ENCODE measurements around the gene COX5B.

Gene COX5B

DNA sequence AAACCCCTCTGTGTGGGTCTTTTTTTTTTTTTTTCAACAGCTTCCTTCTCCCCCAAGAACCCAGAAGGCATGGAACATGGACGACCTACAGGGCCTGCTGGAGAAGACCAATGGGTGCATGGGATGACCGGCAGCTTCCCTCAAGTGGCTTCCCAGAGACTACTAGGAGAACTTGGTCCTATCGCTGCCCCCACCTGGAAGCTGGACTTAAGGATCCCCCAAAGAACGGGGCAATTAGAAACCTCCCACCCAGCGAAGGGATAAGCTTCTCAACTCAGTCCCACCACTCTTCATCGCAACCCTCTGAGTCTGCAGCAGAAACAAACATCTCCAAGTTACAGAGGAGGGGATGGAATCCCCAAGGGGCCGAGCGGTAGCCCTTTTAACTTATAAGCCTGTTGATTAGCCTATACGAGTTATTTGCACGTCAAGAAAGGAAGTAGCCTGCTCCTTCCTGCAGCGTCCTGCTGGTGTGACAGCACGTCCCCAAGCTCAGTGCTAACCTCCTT is 16.6 kb downstream of the COX5B start (continued):
- TF ChIP-seq, protein P1, sequence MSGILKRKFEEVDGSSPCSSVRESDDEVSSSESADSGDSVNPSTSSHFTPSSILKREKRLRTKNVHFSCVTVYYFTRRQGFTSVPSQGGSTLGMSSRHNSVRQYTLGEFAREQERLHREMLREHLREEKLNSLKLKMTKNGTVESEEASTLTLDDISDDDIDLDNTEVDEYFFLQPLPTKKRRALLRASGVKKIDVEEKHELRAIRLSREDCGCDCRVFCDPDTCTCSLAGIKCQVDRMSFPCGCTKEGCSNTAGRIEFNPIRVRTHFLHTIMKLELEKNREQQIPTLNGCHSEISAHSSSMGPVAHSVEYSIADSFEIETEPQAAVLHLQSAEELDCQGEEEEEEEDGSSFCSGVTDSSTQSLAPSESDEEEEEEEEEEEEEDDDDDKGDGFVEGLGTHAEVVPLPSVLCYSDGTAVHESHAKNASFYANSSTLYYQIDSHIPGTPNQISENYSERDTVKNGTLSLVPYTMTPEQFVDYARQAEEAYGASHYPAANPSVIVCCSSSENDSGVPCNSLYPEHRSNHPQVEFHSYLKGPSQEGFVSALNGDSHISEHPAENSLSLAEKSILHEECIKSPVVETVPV (CRISPR knock-in tag; IDR thresholded peaks at IDR 0.05), result no peak
- TF ChIP-seq ZFP3 (CRISPR knock-in tag; IDR thresholded peaks at IDR 0.05), result no peak
- no peak for TF ChIP-seq ZFP30 (CRISPR knock-in tag; IDR thresholded peaks at IDR 0.05)
- TF ChIP-seq CSDC2 (CRISPR knock-in tag; IDR thresholded peaks at IDR 0.05), result no peak
- TF ChIP-seq GLIS3 (CRISPR knock-in tag; IDR thresholded peaks at IDR 0.05), result no peak
- no peak for TF ChIP-seq ZC3H10 (CRISPR knock-in tag; IDR thresholded peaks at IDR 0.05)
- TF ChIP-seq, protein P2, sequence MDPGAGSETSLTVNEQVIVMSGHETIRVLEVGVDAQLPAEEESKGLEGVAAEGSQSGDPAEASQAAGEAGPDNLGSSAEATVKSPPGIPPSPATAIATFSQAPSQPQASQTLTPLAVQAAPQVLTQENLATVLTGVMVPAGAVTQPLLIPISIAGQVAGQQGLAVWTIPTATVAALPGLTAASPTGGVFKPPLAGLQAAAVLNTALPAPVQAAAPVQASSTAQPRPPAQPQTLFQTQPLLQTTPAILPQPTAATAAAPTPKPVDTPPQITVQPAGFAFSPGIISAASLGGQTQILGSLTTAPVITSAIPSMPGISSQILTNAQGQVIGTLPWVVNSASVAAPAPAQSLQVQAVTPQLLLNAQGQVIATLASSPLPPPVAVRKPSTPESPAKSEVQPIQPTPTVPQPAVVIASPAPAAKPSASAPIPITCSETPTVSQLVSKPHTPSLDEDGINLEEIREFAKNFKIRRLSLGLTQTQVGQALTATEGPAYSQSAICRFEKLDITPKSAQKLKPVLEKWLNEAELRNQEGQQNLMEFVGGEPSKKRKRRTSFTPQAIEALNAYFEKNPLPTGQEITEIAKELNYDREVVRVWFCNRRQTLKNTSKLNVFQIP (CRISPR knock-in tag; IDR thresholded peaks at IDR 0.05; ENCODE audit: borderline replicate concordance, low read depth), result no peak
- no peak for TF ChIP-seq RARB (CRISPR knock-in tag; IDR thresholded peaks at IDR 0.05)
- TF ChIP-seq ZNF8 (CRISPR knock-in tag; IDR thresholded peaks at IDR 0.05), result no peak

DNA sequence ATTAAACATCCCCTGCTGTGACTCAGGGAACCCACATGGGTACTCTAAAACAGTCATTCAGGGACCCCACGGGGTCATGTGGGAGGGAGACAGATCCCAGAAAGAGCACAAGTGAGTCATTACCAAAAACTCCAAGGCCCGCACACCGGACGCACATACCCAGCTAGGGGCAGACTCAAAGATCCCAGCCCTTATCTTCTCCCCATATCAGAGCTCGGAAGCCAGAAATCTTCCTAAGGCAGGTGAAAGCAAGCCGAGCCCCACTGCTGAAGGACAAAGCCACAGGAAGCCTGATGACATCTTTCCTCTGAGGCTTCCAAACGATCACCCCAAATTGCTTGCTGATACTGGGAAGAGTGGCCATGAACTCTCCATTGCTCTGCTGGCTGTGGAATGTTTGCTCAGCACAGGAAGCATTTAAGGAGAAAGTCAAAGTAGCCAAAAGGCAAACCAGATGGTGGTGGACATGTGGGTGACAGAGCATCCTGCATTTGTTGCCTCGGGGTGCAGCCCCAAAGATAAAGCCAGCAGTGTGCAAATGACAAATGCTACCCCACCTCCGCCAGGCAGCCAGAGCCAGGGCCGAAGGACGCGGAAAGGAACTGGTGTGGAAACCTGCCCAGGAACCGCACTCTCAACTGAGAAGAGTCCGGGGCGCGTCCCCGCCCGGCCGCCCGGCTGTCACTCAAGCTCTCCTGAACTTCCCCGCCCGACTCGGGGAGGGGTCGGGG is 17.2 kb downstream of the COX5B start:
- TF ChIP-seq ZFP30 (CRISPR knock-in tag; IDR thresholded peaks at IDR 0.05), result no peak
- TF ChIP-seq, protein P1 (CRISPR knock-in tag; IDR thresholded peaks at IDR 0.05), result no peak
- TF ChIP-seq, protein P3, sequence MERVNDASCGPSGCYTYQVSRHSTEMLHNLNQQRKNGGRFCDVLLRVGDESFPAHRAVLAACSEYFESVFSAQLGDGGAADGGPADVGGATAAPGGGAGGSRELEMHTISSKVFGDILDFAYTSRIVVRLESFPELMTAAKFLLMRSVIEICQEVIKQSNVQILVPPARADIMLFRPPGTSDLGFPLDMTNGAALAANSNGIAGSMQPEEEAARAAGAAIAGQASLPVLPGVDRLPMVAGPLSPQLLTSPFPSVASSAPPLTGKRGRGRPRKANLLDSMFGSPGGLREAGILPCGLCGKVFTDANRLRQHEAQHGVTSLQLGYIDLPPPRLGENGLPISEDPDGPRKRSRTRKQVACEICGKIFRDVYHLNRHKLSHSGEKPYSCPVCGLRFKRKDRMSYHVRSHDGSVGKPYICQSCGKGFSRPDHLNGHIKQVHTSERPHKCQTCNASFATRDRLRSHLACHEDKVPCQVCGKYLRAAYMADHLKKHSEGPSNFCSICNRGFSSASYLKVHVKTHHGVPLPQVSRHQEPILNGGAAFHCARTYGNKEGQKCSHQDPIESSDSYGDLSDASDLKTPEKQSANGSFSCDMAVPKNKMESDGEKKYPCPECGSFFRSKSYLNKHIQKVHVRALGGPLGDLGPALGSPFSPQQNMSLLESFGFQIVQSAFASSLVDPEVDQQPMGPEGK (CRISPR knock-in tag; IDR thresholded peaks at IDR 0.05; ENCODE audit: borderline replicate concordance), result no peak
- no peak for TF ChIP-seq BACH2 (CRISPR knock-in tag; IDR thresholded peaks at IDR 0.05; ENCODE audit: borderline replicate concordance)
- TF ChIP-seq RARB (CRISPR knock-in tag; IDR thresholded peaks at IDR 0.05), result no peak
- no peak for TF ChIP-seq ZNF70 (CRISPR knock-in tag; IDR thresholded peaks at IDR 0.05)
- ATAC-seq, result peak; percentile 45

DNA sequence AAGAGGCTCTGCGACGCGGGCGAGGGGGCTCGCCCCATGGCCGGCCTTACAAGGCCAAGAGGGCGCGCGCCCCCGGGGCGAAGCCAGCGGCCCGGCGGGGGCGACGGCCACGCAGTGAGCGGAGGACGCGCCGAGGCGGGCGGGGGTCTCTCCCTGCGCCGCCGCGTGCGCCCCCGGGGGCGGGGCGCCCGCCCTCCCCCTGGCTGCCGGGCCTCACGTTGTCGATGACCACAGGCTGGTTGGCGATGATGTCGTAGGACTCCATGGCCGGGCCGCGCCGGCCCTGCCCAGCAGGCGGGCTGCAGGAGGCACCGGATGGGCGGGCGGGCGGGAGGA is 17.7 kb downstream of the COX5B start:
- ATAC-seq, result no peak
- no peak for TF ChIP-seq ZNF70 (CRISPR knock-in tag; IDR thresholded peaks at IDR 0.05)
- no peak for TF ChIP-seq PPARA (CRISPR knock-in tag; IDR thresholded peaks at IDR 0.05; ENCODE audit: borderline replicate concordance)
- TF ChIP-seq BACH2 (CRISPR knock-in tag; IDR thresholded peaks at IDR 0.05; ENCODE audit: borderline replicate concordance), result no peak
- TF ChIP-seq, protein P4, sequence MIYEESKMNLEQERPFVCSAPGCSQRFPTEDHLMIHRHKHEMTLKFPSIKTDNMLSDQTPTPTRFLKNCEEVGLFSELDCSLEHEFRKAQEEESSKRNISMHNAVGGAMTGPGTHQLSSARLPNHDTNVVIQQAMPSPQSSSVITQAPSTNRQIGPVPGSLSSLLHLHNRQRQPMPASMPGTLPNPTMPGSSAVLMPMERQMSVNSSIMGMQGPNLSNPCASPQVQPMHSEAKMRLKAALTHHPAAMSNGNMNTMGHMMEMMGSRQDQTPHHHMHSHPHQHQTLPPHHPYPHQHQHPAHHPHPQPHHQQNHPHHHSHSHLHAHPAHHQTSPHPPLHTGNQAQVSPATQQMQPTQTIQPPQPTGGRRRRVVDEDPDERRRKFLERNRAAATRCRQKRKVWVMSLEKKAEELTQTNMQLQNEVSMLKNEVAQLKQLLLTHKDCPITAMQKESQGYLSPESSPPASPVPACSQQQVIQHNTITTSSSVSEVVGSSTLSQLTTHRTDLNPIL (CRISPR knock-in tag; IDR thresholded peaks at IDR 0.05; ENCODE audit: low read depth), result no peak
- no peak for TF ChIP-seq CSDC2 (CRISPR knock-in tag; IDR thresholded peaks at IDR 0.05)
- TF ChIP-seq, protein P1 (CRISPR knock-in tag; IDR thresholded peaks at IDR 0.05), result no peak
- TF ChIP-seq TCF4 (CRISPR knock-in tag; IDR thresholded peaks at IDR 0.05; ENCODE audit: borderline replicate concordance), result no peak
- TF ChIP-seq, protein P3 (CRISPR knock-in tag; IDR thresholded peaks at IDR 0.05; ENCODE audit: borderline replicate concordance), result no peak
- TF ChIP-seq ESRRG (CRISPR knock-in tag; IDR thresholded peaks at IDR 0.05), result no peak
- no peak for TF ChIP-seq ZC3H10 (CRISPR knock-in tag; IDR thresholded peaks at IDR 0.05)
- TF ChIP-seq, protein P5, sequence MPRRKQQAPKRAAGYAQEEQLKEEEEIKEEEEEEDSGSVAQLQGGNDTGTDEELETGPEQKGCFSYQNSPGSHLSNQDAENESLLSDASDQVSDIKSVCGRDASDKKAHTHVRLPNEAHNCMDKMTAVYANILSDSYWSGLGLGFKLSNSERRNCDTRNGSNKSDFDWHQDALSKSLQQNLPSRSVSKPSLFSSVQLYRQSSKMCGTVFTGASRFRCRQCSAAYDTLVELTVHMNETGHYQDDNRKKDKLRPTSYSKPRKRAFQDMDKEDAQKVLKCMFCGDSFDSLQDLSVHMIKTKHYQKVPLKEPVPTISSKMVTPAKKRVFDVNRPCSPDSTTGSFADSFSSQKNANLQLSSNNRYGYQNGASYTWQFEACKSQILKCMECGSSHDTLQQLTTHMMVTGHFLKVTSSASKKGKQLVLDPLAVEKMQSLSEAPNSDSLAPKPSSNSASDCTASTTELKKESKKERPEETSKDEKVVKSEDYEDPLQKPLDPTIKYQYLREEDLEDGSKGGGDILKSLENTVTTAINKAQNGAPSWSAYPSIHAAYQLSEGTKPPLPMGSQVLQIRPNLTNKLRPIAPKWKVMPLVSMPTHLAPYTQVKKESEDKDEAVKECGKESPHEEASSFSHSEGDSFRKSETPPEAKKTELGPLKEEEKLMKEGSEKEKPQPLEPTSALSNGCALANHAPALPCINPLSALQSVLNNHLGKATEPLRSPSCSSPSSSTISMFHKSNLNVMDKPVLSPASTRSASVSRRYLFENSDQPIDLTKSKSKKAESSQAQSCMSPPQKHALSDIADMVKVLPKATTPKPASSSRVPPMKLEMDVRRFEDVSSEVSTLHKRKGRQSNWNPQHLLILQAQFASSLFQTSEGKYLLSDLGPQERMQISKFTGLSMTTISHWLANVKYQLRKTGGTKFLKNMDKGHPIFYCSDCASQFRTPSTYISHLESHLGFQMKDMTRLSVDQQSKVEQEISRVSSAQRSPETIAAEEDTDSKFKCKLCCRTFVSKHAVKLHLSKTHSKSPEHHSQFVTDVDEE (CRISPR knock-in tag; IDR thresholded peaks at IDR 0.05), result no peak

Data from SK-N-SH treated with all-trans-retinoic acid at 6 μM for 48 hours (cell line).